Ovary (tissue), 3 donors: Measurements from ENCODE around the gene TRAF5.

Source experiments
- CTCF ChIP-seq, 3 donors: fragments of 450-650 bp in 2 of 3; fragments of 200-600 bp in 1 of 3; IDR thresholded peaks; one replicate each; pipeline versions ENCODE4 v1.5.1 to v1.8.0; 2016 to 2022; ENCODE audit warnings: antibody characterized with exemption in 3 of 3, mild to moderate bottlenecking in 1 of 3
- EP300 ChIP-seq: sonication (generic); formaldehyde crosslinking; IDR thresholded peaks from one replicate; pipeline ENCODE4 v1.6.1; 2017; ENCODE audit warnings: antibody characterized with exemption
- POLR2A ChIP-seq: fragments of 450-650 bp; IDR thresholded peaks from one replicate; pipeline ENCODE4 v1.6.1; 2017; ENCODE audit warnings: antibody characterized with exemption, mild to moderate bottlenecking, moderate library complexity
- donor health status: DM: no; HTN: no; CAD: no.

- TF ChIP-seq CTCF (IDR thresholded peaks at IDR 0.05) (no peak), POLR2A (no peak), EP300 (no peak)
These were observed 85.0 kb downstream of the TRAF5 start for GRCh38 chr1:211411639-211412038.
